Glomerular visceral epithelial cell (primary cell): ENCODE results near the gene HCLS1.
"Not testable (repeated sequence)": the region's sequence is repeated elsewhere in the genome, so short reads cannot be mapped to it uniquely, and the experiment has no call there.

Experiments
- DNase-seq: peaks from one replicate; pipeline ENCODE4 v3.0.0-alpha.2; 2016; ENCODE audit errors: extremely low spot score

Gene HCLS1

GRCh38 chr3:121595765-121596406, 64.8 kb downstream of the HCLS1 start:
- DNase-seq: no peak

DNA sequence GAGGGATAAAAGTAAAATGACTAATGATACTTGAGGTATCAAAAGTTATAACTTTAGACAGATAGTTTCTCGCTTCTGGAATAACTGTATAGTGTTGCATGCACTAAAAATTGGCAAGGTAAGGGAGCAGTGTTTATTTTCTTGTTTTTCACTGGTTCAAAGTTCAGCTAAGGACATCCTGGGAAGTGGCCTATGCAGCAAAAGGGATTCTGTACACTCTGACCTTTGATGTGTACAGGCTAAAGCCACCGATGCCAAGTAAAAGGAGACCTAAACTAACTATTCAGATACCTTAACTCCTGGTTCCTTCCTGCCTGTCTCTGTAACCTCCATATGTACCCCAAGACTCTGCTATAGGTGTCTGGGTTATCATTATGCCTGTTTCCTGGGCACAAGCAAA, 65.9 kb downstream of the HCLS1 start:
- no peak for DNase-seq

GRCh38 chr3:121593806-121594205, 66.9 kb downstream of the HCLS1 start:
- not testable (repeated sequence) for DNase-seq

DNA sequence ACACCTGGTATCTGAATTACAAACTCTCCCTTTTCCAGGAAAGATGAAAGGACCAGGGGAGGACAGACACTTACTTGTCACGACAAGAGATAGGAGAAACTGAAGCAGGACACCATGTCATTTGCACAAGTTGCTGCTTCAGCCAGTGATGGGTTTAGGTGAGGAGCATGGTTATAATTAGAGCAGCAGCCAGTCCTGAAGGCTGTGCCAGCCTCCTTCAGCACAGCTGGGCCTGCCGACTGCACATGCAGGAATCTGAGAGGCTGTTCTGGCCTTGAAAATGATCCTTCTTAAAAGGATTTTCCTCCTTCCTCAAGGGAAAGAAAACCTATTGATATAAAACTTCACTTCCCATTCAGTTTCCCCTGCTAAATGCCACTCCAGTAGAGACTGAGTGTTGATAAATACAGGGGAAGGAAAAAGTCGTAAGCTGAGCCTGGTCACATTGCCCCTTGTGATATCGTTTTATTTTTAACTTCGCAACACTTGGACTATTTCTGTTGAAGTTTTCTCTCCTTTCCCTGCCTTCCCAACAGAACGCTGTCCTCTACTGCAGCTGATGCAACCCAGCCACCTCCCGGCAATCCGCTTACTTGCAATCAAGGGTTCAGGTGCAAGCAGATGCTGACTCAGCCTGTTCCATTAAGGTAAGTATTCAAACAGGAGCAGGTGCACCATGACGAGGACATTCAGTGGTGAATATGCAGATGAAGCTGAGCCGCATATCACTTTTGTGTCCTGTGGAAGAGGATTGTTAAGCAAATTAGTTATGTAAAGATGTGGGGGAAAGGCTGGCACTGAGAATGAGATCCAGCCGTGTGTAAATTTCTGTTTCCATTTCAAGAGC, 67.6 kb downstream of the HCLS1 start, which contains the start of gene FBXO40:
Gene FBXO40 (plus strand): TSS at position 524 of the 847 bp plus-strand sequence. CDS start 27,197 bp downstream, outside the sequence.
- DNase-seq: no peak

DNA sequence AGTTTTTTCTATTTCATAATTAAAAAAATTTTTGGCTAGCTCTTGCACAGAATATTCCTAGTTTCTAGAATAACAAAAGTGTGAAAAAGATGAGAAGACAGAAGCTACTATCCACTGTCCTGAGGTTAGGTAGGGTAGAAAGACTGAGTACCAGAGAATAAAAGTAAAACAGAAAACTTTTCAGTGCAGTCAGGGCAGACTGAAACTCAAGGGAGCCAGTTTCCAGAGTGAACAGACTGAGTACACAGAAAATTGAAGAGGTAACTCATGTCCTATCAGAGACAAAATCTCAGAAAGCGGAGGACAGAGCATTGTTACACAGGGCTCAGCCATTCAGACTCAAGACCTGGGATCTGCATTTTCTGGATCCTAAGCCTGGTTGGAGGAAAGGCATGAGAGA, 76.3 kb downstream of the HCLS1 start:
- DNase-seq: no peak

DNA sequence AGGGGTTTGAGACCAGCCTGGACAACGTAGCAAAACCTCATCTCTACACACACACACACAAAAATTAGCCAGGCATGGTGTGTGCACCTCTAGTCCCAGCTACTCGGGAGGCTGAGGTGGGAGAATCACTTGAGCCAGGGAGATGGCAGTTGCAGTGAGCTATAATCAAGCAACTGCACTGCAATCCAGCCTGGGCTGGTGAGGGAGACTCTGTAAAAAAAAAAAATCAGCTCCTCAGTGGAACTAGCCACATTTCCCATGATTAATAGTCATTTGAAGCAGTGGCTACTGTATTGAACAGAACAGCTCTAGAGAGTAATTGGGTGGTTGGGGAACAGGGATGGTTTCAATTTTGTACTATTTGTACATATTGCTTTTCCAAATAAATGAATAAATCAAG, 79.0 kb downstream of the HCLS1 start:
- DNase-seq: no peak
